Measurements from ENCODE around the gene ARL17A. TPM values are rescaled to one million over a fixed set of nuclear protein-coding genes. Genes with fewer than 3 reads are reported as not detected.
"Not testable (repeated sequence)": the region's sequence is repeated elsewhere in the genome, so short reads cannot be mapped to it uniquely, and the experiment has no call there.

The ARL17A gene
- polyA plus RNA-seq, 3 donors from 2014 or later: 2.3 to 8.0 (median 4.3) TPM

DNA sequence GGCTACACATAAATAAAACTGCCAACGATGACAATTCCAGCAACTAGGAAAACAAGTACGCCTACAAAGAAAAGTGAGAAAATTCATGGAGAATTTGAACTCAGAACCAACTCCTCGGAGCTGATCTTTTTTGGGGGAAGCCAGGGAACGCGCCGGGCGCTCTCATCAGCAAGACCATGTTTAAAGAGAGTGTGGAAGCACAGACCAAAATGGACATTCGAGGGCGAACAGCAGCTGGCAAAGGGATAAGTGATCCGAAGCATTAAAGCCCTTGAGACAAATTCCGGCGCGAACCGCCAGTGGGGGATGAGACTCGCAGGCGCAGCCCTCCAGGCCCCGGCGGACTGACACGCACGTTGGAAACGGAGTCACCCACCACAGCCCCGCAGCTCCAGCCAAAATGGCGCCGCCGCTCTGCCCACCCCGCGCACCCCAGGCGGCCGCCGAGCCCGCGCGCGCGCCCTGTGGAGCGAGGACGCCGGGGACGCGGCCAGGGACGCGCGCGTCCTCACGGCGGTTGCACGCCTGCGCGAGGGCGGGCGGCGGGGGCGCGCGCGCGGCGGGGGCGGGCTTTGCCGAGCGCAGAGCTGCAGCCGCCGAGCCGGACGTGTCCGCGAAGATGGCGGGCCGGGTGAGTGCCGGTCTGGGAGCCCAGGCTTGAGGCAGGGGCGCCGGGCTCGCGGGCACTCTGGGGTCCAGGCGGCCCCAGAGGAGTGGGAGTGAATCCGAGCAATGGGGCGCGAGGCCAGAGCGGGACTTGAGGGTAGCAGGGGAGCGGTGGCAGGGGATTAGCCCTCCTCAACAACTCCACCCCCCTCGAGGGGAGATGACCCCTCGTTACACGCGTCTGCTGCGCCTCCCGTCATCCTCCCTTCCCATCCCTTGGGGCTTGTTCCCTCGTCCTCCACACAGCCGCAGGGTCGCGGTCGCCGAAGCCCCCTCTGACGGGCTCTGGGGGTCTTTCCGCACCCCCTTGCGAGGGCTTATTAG is 11.0 kb upstream of the ARL17A start, which contains the start of gene NSF:
Gene NSF (plus strand): TSS at position 513 of the 990 bp plus-strand sequence. CDS start 107 bp downstream, at position 620.
- not testable (repeated sequence) for H3K4me3 Mint-ChIP-seq; H3K27me3 Mint-ChIP-seq (ENCODE audit: low read depth in 3 of 3); H3K27ac Mint-ChIP-seq; DNase-seq; H3K9me3 Mint-ChIP-seq; H3K36me3 Mint-ChIP-seq; H3K4me1 Mint-ChIP-seq

DNA sequence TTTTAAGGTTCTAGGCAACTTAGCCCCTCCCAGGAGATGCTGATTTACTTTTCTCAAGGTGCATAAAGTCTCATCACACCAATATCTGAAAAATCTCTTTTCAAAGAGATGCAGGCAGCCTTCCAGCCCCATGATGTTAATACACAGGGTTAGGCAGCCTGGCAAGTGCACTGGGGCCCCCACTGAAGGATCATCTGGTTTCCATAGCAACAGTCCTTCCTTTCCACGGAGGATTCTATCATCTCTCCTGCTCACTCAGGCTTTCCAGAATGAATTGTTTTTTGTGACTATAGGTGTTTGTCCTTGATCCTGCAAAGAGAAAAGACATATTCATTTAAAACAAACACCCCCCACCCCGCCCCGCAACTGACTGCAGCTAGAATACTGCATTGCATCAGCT is 6.0 kb upstream of the ARL17A start:
- DNase-seq; H3K27ac Mint-ChIP-seq; H3K36me3 Mint-ChIP-seq; H3K4me1 Mint-ChIP-seq; H3K4me3 Mint-ChIP-seq; H3K27me3 Mint-ChIP-seq (ENCODE audit: low read depth in 3 of 3); H3K9me3 Mint-ChIP-seq: not testable (repeated sequence)

DNA sequence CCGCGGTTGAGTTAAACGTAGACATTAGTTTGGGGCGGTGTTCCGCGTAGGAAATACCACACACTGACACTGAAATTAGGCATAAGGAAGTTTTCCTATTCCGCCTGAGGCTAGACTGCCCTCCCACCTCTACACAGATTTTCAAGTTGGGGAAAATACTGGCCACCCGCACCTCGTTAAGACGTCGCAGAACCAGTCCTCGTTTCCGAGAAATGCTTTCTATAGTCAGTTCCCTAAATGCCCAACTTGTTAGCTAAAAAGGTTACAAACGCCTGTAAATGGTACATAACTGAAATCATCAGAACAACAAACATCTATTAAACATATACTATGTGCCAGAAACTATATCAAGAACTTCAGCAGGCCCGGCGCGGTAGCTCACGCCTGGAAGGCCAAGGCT is 591 bp upstream of the ARL17A start:
- not testable (repeated sequence) for H3K4me1 Mint-ChIP-seq

DNA sequence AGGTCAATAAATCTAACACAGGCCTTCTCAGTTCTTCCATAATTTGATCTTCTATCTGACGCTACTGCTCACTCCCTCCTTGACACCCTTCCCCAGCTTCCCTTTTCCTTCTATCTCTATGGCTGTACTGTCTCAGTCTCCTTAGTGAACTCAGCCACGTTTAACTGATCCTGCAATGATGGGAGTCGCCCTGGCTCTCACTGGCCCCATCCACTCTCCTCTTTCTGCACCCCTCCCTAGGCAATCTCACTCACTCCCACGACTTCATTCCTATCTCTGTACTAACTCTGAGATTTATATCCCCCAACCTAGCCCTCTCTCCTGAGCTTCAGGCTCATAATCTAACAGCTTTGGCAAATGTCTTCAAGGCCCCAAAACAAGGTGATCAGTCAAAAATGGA is 7.7 kb downstream of the ARL17A start:
- H3K9me3 Mint-ChIP-seq; H3K27me3 Mint-ChIP-seq (ENCODE audit: low read depth in 3 of 3); H3K36me3 Mint-ChIP-seq; DNase-seq; H3K4me3 Mint-ChIP-seq; H3K4me1 Mint-ChIP-seq; H3K27ac Mint-ChIP-seq: not testable (repeated sequence)

More for the DNA sequence above, 591 bp upstream of the ARL17A start:
- H3K36me3 Mint-ChIP-seq; H3K27ac Mint-ChIP-seq; H3K27me3 Mint-ChIP-seq (ENCODE audit: low read depth in 3 of 3); H3K9me3 Mint-ChIP-seq: not testable (repeated sequence)
- DNase-seq: peak in 1 of 3 donors; percentile 13
- H3K4me3 Mint-ChIP-seq: peak overlapping the region in 4 of 5 donors; percentile 55 to 76 (median 68)

DNA sequence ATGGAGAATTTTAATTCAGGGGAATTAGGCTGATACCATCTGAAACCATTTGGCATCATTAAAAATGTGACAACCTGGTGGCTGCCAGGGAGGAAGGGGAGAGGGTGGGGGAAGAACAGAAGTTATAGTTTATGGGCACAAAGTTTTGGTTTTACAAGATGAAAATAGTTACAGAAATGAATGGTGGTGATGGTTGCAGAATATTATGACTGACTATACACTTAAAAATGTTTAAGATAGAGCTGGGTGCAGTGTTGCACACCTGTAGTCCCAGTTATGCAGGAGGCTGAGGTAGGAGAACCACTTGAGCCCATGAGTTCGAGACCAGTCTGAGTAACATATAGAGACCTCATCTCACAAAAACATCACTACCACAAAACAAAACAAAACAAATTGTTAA is 12.5 kb downstream of the ARL17A start:
- not testable (repeated sequence) for H3K4me1 Mint-ChIP-seq; H3K27ac Mint-ChIP-seq; H3K27me3 Mint-ChIP-seq (ENCODE audit: low read depth in 3 of 3); H3K36me3 Mint-ChIP-seq; H3K9me3 Mint-ChIP-seq; H3K4me3 Mint-ChIP-seq; DNase-seq

DNA sequence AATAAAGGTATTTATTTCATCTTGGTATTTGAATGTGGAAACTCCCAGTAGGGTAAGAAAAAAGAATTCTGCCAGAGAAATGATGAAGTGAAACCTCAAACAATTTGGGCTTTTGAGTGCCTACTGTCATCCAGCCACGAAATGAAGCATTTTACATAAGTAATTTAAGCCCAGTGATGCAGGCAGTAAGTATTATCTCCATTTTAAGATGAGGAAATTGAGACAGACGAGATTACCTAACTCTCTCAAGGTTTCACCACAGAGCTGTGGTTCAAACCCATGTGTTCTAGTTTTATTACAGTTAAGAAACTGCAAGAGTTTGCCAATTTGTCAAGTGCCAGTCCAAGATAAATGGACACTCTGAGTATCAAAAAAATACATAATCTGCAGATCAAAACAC is 13.2 kb downstream of the ARL17A start:
- H3K27ac Mint-ChIP-seq; H3K4me1 Mint-ChIP-seq; H3K36me3 Mint-ChIP-seq; H3K4me3 Mint-ChIP-seq; H3K9me3 Mint-ChIP-seq; DNase-seq; H3K27me3 Mint-ChIP-seq (ENCODE audit: low read depth in 3 of 3): not testable (repeated sequence)

DNA sequence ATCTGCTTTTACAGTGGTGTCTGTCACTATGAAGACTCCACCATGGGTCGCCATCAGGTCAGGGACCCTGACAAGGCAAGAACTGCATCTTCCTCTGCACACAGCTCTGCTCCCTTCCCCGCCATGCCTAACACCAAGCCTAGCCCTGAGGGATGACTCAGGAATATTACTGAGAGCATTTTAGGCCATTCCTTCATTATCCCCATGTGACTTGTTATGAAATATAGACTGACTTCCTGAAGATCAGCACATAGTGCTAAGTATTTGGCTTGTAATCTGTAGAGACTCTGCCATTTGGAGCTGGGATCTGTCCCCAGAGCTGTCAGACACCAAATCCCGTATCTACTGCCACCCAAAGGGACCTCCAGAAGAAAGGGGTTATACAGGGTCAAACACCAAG is 19.4 kb downstream of the ARL17A start:
- H3K27me3 Mint-ChIP-seq (ENCODE audit: low read depth in 3 of 3); H3K27ac Mint-ChIP-seq; H3K36me3 Mint-ChIP-seq; H3K9me3 Mint-ChIP-seq; H3K4me1 Mint-ChIP-seq; H3K4me3 Mint-ChIP-seq; DNase-seq: not testable (repeated sequence)

DNA sequence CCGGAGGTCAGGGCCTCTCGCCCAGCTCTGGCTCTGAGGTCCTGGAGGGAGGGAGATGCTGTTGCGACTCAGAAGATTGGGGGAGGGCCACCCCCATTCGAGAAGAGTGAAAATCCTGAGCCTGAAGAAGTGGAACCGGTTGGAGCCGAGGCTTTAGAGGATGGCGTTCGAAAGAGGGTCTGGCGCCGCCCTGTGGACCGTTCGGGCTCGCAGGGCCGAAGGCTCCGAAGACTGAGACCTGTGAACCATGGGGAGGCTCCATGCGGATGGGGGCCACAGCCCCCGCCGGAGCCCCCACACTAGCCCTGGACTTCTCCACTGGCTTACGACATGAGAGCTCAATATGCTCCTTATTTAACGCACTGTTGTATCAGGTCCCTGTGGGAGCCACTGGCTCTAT is 20.3 kb downstream of the ARL17A start:
- H3K4me1 Mint-ChIP-seq; H3K36me3 Mint-ChIP-seq; H3K27me3 Mint-ChIP-seq (ENCODE audit: low read depth in 3 of 3); H3K4me3 Mint-ChIP-seq; H3K9me3 Mint-ChIP-seq; DNase-seq; H3K27ac Mint-ChIP-seq: not testable (repeated sequence)

DNA sequence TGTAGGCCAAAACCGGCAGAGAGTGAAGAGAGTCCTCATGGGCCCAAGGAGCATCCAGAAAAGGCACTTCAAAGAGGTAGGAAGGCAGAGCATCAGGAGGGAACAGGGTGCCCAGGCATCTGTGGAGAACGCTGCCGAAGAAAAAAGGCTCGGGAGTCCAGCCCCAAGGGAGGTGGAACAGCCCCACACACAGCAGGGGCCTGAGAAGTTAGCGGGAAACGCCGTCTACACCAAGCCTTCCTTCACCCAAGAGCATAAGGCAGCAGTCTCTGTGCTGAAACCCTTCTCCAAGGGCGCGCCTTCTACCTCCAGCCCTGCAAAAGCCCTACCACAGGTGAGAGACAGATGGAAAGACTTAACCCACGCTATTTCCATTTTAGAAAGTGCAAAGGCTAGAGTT is 30.9 kb downstream of the ARL17A start:
- H3K27me3 Mint-ChIP-seq (ENCODE audit: low read depth in 3 of 3); H3K4me3 Mint-ChIP-seq; H3K4me1 Mint-ChIP-seq; H3K27ac Mint-ChIP-seq; H3K9me3 Mint-ChIP-seq: not testable (repeated sequence)
- H3K36me3 Mint-ChIP-seq: peaks cover 4 to 10% (median 8%) of the 10 kb centered on the region in 3 donors
- DNase-seq: peak in 1 of 3 donors; percentile 19

DNA sequence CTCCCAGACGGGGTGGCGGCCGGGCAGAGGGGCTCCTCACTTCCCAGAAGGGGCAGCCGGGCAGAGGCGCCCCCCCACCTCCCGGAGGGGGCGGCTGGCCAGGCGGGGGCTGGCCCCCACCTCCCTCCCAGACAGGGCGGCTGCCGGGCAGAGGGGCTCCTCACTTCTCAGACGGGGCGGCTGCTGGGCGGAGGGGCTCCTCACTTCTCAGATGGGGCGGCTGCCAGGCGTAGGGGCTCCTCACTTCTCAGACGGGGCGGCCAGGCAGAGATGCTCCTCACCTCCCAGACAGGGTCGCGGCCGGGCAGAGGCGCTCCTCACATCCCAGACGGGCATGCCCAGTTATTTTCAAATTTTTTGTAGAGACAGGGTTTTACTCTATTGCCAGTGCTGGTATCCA is 44.8 kb downstream of the ARL17A start:
- H3K36me3 Mint-ChIP-seq; H3K27me3 Mint-ChIP-seq (ENCODE audit: low read depth in 3 of 3); H3K4me1 Mint-ChIP-seq; H3K4me3 Mint-ChIP-seq; DNase-seq; H3K27ac Mint-ChIP-seq; H3K9me3 Mint-ChIP-seq: not testable (repeated sequence)

DNA sequence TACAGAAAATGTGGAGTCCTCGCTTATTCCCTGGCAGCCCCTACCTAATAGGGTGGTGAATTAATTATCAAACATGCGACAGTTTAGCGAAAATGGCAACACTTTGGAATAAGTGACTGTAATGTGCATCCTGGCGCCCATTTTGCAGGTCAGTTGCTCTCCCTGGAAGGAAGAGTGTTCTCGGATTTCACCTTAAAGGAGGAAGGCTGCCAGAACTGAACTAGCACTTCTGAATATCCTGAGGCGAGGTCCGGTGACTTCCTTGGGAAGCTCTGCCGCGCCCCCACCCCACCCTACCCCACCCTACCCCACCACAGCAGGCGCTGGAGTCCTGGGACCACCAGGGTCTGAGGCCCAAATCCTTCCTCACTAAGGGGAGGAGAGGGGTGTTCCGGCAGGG is 67.3 kb downstream of the ARL17A start, which contains the start of gene LRRC37A2:
Gene LRRC37A2 (plus strand): TSS at position 301 of the 400 bp plus-strand sequence. CDS start 245 bp downstream, outside the sequence.
- H3K27me3 Mint-ChIP-seq (ENCODE audit: low read depth in 3 of 3); H3K4me1 Mint-ChIP-seq; H3K4me3 Mint-ChIP-seq; H3K36me3 Mint-ChIP-seq; H3K9me3 Mint-ChIP-seq; DNase-seq; H3K27ac Mint-ChIP-seq: not testable (repeated sequence)

DNA sequence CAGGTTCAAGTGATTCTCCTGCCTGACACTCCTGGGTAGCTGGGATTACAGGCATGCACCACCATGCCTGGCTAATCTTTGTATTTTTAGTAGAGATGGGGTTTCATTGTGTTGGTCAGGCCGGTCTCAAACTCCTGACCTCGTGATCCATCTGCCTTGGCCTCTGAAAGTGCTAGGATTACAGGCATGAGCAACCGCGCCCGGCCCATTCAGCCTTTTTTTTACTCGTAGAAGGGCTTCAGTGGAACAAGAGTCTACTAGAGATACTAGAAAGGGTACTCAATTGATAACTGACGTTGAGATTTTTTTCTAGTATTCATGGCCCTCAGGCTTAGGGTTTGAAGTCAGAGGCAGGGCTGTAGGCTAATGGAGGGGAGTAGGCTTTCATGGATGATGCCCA is 73.6 kb downstream of the ARL17A start:
- not testable (repeated sequence) for H3K27ac Mint-ChIP-seq; H3K4me3 Mint-ChIP-seq; H3K36me3 Mint-ChIP-seq; H3K9me3 Mint-ChIP-seq; DNase-seq; H3K27me3 Mint-ChIP-seq (ENCODE audit: low read depth in 3 of 3); H3K4me1 Mint-ChIP-seq

DNA sequence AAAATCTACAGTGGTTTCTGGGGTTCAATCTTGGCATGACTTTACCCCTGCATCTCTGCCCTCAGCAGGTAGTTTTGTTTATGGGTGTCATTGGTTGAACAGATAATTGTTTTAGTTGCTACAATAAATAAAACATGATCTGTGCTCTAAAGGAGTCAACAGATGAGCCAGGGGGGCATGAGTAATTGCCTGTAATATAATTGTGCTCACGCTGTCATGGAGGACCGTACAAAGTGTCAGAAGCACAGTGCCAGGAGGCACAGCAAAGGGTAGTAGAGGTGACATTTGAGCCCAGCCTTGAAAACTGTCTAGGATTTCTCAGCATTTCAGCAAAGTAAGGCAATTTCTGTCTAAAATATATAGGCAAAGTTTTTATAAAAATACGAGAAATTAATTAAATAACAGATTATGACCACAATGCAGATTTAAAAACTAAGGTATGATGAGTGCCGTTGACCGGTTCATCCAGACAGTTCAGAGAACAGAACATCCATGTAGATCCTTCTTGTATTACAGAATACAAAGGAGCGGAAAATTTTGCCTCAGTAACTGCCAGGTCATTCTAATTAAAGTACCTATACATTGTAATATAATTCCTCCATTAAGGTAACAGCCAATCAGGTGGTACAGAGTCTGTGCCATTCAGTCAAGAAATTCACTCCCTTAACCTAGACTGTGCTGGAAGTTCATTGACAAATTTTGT is 79.9 kb downstream of the ARL17A start:
- H3K9me3 Mint-ChIP-seq; H3K27me3 Mint-ChIP-seq (ENCODE audit: low read depth in 3 of 3); DNase-seq; H3K36me3 Mint-ChIP-seq; H3K4me1 Mint-ChIP-seq; H3K4me3 Mint-ChIP-seq; H3K27ac Mint-ChIP-seq: not testable (repeated sequence)

DNA sequence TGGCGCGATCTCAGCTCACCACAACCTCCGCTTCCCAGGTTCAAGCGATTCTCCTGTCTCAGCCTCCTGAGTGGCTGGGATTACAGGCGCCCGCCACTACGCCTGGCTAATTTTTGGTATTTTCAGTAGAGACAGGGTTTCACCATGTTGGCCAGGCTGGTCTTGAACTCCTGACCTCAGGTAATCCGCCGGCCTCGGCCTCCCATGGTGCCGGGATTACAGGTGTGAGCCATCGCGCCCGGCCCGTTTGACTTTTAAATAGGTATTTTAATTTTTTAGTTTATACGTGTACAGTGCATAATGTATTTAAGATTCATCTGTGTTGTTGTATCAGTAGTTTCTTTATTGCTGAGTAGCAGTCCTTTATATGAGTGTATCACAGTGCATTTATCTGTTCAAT is 87.5 kb downstream of the ARL17A start:
- not testable (repeated sequence) for H3K36me3 Mint-ChIP-seq; H3K27me3 Mint-ChIP-seq (ENCODE audit: low read depth in 3 of 3); DNase-seq; H3K9me3 Mint-ChIP-seq; H3K4me3 Mint-ChIP-seq; H3K4me1 Mint-ChIP-seq; H3K27ac Mint-ChIP-seq
